GM12878 (cell line): ENCODE results near the gene GALNT18.

Source experiments
- EP300 ChIP-seq, 2 experiments: fragments of 150-350 bp in 1 of 2; IDR thresholded peaks; 2 replicates each; pipeline ENCODE4 v1.6.1; 2011 to 2012; ENCODE audit warnings: low read depth in 2 of 2, low read length in 2 of 2, borderline replicate concordance in 1 of 2, improper control_type of control experiment in 1 of 2, inconsistent platforms in 1 of 2; ENCODE audit not compliant: control insufficient read depth in 1 of 2
- JUNB ChIP-seq: IDR thresholded peaks from 2 replicates; pipeline ENCODE4 v1.6.1; 2016; ENCODE audit warnings: antibody characterized with exemption, mild to moderate bottlenecking
- NRF1 ChIP-seq: conservative IDR thresholded peaks from 2 replicates; pipeline ENCODE4 v1.6.1; 2011; ENCODE audit warnings: mild to moderate bottlenecking, low read depth, low read length, improper control_type of control experiment
- TCF3 ChIP-seq: IDR thresholded peaks from 2 replicates; pipeline ENCODE4 v1.6.1; 2012; ENCODE audit warnings: low read depth, mild to moderate bottlenecking, low read length, borderline replicate concordance; ENCODE audit not compliant: insufficient read depth
- TF ChIP-seq, protein P1 (sequence below): IDR thresholded peaks from 2 replicates; pipeline ENCODE4 v1.6.1; 2012; ENCODE audit warnings: mild to moderate bottlenecking, low read depth, low read length

DNA sequence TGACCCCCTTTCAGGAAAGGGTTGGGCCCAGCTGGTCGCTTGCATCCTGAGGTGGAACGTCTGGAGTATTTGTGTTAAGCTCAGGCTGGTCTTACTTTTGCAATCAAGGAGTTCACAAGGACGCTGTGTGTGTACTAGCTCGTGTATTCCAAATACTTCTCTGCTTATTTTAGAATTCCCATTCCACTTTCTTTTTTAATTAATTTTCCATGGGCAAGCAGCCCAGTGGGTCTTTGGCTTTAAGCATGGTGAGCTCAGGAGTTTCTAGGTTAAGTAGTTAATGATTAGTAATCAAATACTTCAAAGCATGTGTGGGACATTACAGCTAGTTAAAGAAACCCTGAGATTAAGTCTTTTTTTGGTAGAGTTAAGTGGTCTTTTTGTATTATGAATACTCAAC, 337.3 kb downstream of the GALNT18 start:
- TF ChIP-seq, protein P1, sequence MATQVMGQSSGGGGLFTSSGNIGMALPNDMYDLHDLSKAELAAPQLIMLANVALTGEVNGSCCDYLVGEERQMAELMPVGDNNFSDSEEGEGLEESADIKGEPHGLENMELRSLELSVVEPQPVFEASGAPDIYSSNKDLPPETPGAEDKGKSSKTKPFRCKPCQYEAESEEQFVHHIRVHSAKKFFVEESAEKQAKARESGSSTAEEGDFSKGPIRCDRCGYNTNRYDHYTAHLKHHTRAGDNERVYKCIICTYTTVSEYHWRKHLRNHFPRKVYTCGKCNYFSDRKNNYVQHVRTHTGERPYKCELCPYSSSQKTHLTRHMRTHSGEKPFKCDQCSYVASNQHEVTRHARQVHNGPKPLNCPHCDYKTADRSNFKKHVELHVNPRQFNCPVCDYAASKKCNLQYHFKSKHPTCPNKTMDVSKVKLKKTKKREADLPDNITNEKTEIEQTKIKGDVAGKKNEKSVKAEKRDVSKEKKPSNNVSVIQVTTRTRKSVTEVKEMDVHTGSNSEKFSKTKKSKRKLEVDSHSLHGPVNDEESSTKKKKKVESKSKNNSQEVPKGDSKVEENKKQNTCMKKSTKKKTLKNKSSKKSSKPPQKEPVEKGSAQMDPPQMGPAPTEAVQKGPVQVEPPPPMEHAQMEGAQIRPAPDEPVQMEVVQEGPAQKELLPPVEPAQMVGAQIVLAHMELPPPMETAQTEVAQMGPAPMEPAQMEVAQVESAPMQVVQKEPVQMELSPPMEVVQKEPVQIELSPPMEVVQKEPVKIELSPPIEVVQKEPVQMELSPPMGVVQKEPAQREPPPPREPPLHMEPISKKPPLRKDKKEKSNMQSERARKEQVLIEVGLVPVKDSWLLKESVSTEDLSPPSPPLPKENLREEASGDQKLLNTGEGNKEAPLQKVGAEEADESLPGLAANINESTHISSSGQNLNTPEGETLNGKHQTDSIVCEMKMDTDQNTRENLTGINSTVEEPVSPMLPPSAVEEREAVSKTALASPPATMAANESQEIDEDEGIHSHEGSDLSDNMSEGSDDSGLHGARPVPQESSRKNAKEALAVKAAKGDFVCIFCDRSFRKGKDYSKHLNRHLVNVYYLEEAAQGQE: no peak
- no peak for TF ChIP-seq EP300 (IDR thresholded peaks at IDR 0.05; ENCODE audit: borderline replicate concordance in 1 of 2, control insufficient read depth in 1 of 2, low read depth in 2 of 2, low read length in 2 of 2)
- TF ChIP-seq NRF1: no peak
- no peak for TF ChIP-seq JUNB
- no peak for TF ChIP-seq TCF3
